ENCODE data around the gene OR51B2.
"Not testable (repeated sequence)": the region's sequence is repeated elsewhere in the genome, so short reads cannot be mapped to it uniquely, and the experiment has no call there.

The OR51B2 gene

GRCh38 chr11:5348551-5349194 is 24.6 kb upstream of the OR51B2 start:
- in situ Hi-C loops (cut with HindIII; ENCODE audit: low pct_unique_long_range_greater_than_20kb, low sequenced_read_pairs) = no loop called here

GRCh38 chr11:5345831-5346230 is 21.7 kb upstream of the OR51B2 start:
- in situ Hi-C loops (cut with HindIII; ENCODE audit: low pct_unique_long_range_greater_than_20kb, low sequenced_read_pairs) = no loop called here
- no peak for TF ChIP-seq JUND (IDR thresholded peaks at IDR 0.05; ENCODE audit: low read depth)
- DNase-seq (ENCODE audit: low read depth in 1 of 2, low spot score in 1 of 2) = no peak

More at GRCh38 chr11:5348551-5349194, 24.6 kb upstream of the OR51B2 start:
- no peak for DNase-seq (ENCODE audit: low read depth in 1 of 2, low spot score in 1 of 2)
- no peak for TF ChIP-seq JUND (IDR thresholded peaks at IDR 0.05; ENCODE audit: low read depth)

GRCh38 chr11:5343474-5344335 is 19.6 kb upstream of the OR51B2 start, which contains the start of gene OR51B5:
TSS of gene OR51B5 (minus strand) at chr11:5343524. CDS start at chr11:5343524, 0 bp downstream.
- in situ Hi-C loops (cut with HindIII; ENCODE audit: low pct_unique_long_range_greater_than_20kb, low sequenced_read_pairs) = no loop called here
- no peak for TF ChIP-seq JUND (IDR thresholded peaks at IDR 0.05; ENCODE audit: low read depth)
- DNase-seq (ENCODE audit: low read depth in 1 of 2, low spot score in 1 of 2) = no peak

GRCh38 chr11:5339771-5340322 is 15.8 kb upstream of the OR51B2 start:
- in situ Hi-C loops (cut with HindIII; ENCODE audit: low pct_unique_long_range_greater_than_20kb, low sequenced_read_pairs) = no loop called here
- DNase-seq (ENCODE audit: low read depth in 1 of 2, low spot score in 1 of 2) = no peak
- TF ChIP-seq JUND (IDR thresholded peaks at IDR 0.05; ENCODE audit: low read depth) = no peak

- in situ Hi-C loops (cut with HindIII; ENCODE audit: low pct_unique_long_range_greater_than_20kb, low sequenced_read_pairs); DNase-seq (ENCODE audit: low read depth in 1 of 2, low spot score in 1 of 2): not testable (repeated sequence)
These were observed 13.2 kb upstream of the OR51B2 start for GRCh38 chr11:5337253-5337652.

GRCh38 chr11:5336331-5336730 is 12.2 kb upstream of the OR51B2 start:
- no peak for TF ChIP-seq JUND (IDR thresholded peaks at IDR 0.05; ENCODE audit: low read depth)
- DNase-seq (ENCODE audit: low read depth in 1 of 2, low spot score in 1 of 2) = no peak
- in situ Hi-C loops (cut with HindIII; ENCODE audit: low pct_unique_long_range_greater_than_20kb, low sequenced_read_pairs) = no loop called here

GRCh38 chr11:5335170-5335569 is 11.1 kb upstream of the OR51B2 start:
- no peak for TF ChIP-seq JUND (IDR thresholded peaks at IDR 0.05; ENCODE audit: low read depth)
- DNase-seq (ENCODE audit: low read depth in 1 of 2, low spot score in 1 of 2) = no peak
- in situ Hi-C loops (cut with HindIII; ENCODE audit: low pct_unique_long_range_greater_than_20kb, low sequenced_read_pairs) = no loop called here

- no peak for DNase-seq (ENCODE audit: low read depth in 1 of 2, low spot score in 1 of 2)
- no peak for TF ChIP-seq JUND (IDR thresholded peaks at IDR 0.05; ENCODE audit: low read depth)
- in situ Hi-C loops (cut with HindIII; ENCODE audit: low pct_unique_long_range_greater_than_20kb, low sequenced_read_pairs) = no loop called here
These were observed 6.8 kb downstream of the OR51B2 start for GRCh38 chr11:5317292-5317691.

GRCh38 chr11:5313326-5314023 is 10.6 kb downstream of the OR51B2 start:
- in situ Hi-C loops (cut with HindIII; ENCODE audit: low pct_unique_long_range_greater_than_20kb, low sequenced_read_pairs); DNase-seq (ENCODE audit: low read depth in 1 of 2, low spot score in 1 of 2): not testable (repeated sequence)

- no peak for TF ChIP-seq JUND (IDR thresholded peaks at IDR 0.05; ENCODE audit: low read depth)
- in situ Hi-C loops (cut with HindIII; ENCODE audit: low pct_unique_long_range_greater_than_20kb, low sequenced_read_pairs) = no loop called here
- DNase-seq (ENCODE audit: low read depth in 1 of 2, low spot score in 1 of 2) = no peak
These were observed 13.7 kb downstream of the OR51B2 start for GRCh38 chr11:5310423-5310822.

- in situ Hi-C loops (cut with HindIII; ENCODE audit: low pct_unique_long_range_greater_than_20kb, low sequenced_read_pairs) = no loop called here
These were observed 16.7 kb downstream of the OR51B2 start for GRCh38 chr11:5307256-5308019.

GRCh38 chr11:5304046-5304445 is 20.1 kb downstream of the OR51B2 start:
- DNase-seq (ENCODE audit: low read depth in 1 of 2, low spot score in 1 of 2) = no peak
- in situ Hi-C loops (cut with HindIII; ENCODE audit: low pct_unique_long_range_greater_than_20kb, low sequenced_read_pairs) = no loop called here
- TF ChIP-seq JUND (IDR thresholded peaks at IDR 0.05; ENCODE audit: low read depth) = no peak

More at GRCh38 chr11:5307256-5308019, 16.7 kb downstream of the OR51B2 start:
- TF ChIP-seq JUND (IDR thresholded peaks at IDR 0.05; ENCODE audit: low read depth) = no peak
- DNase-seq (ENCODE audit: low read depth in 1 of 2, low spot score in 1 of 2) = no peak

Data from T47D (cell line).